Measurements from ENCODE around the gene KCNJ8.

Gene KCNJ8

GRCh38 chr12:21745258-21745657 is 29.2 kb downstream of the KCNJ8 start:
- DNase-seq (ENCODE audit: low spot score) (no peak), ATAC-seq (ENCODE audit: low read depth) (no peak)
- TF ChIP-seq, protein P1, sequence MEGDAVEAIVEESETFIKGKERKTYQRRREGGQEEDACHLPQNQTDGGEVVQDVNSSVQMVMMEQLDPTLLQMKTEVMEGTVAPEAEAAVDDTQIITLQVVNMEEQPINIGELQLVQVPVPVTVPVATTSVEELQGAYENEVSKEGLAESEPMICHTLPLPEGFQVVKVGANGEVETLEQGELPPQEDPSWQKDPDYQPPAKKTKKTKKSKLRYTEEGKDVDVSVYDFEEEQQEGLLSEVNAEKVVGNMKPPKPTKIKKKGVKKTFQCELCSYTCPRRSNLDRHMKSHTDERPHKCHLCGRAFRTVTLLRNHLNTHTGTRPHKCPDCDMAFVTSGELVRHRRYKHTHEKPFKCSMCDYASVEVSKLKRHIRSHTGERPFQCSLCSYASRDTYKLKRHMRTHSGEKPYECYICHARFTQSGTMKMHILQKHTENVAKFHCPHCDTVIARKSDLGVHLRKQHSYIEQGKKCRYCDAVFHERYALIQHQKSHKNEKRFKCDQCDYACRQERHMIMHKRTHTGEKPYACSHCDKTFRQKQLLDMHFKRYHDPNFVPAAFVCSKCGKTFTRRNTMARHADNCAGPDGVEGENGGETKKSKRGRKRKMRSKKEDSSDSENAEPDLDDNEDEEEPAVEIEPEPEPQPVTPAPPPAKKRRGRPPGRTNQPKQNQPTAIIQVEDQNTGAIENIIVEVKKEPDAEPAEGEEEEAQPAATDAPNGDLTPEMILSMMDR (IDR thresholded peaks at IDR 0.05; ENCODE audit: poor library complexity, severe bottlenecking), result no peak
- Histone ChIP-seq H3K4me3 (ENCODE audit: severe bottlenecking) (no peak overlapping the region), H3K27me3 (ENCODE audit: insufficient read depth, poor library complexity, severe bottlenecking) (no peaks in the 10 kb centered on the region), H3K4me1 (ENCODE audit: insufficient read depth, poor library complexity, severe bottlenecking) (no peaks in the 10 kb centered on the region), H3K36me3 (ENCODE audit: low read depth) (no peaks in the 10 kb centered on the region), H3K9me3 (ENCODE audit: severe bottlenecking) (no peaks in the 10 kb centered on the region), H3K27ac (ENCODE audit: poor library complexity, severe bottlenecking) (no peak overlapping the region)

DNA sequence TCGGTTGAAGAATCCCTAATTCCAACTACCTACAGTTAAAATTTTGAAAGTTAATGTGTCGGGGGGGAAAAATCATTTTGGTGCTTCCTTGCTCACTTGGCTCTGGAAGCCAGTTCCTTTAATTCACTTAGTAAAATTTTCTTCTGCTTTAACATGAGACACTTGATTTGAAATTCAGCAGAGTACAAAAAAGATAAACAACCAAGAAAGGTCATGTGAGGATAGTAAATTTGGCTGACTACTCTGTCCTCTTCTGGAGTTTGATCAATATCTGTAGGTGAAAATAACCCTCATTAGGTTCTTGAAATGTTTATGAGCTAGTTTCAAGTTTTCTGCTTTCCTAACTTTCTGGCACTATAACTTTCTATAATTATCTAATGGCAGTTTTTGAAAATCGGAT is 43.4 kb downstream of the KCNJ8 start:
- Histone ChIP-seq H3K9me3 (ENCODE audit: severe bottlenecking) (no peaks in the 10 kb centered on the region), H3K27me3 (ENCODE audit: insufficient read depth, poor library complexity, severe bottlenecking) (no peaks in the 10 kb centered on the region), H3K4me1 (ENCODE audit: insufficient read depth, poor library complexity, severe bottlenecking) (no peaks in the 10 kb centered on the region), H3K4me3 (ENCODE audit: severe bottlenecking) (no peak overlapping the region), H3K36me3 (ENCODE audit: low read depth) (no peaks in the 10 kb centered on the region), H3K27ac (ENCODE audit: poor library complexity, severe bottlenecking) (no peak overlapping the region)
- TF ChIP-seq, protein P1 (IDR thresholded peaks at IDR 0.05; ENCODE audit: poor library complexity, severe bottlenecking), result no peak
- ATAC-seq (ENCODE audit: low read depth) (no peak), DNase-seq (ENCODE audit: low spot score) (no peak)

GRCh38 chr12:21725731-21726130 is 48.8 kb downstream of the KCNJ8 start:
- ATAC-seq (ENCODE audit: low read depth), result no peak
- TF ChIP-seq, protein P1 (IDR thresholded peaks at IDR 0.05; ENCODE audit: poor library complexity, severe bottlenecking), result no peak
- DNase-seq (ENCODE audit: low spot score), result no peak

GRCh38 chr12:21718944-21719650 is 55.4 kb downstream of the KCNJ8 start:
- H3K36me3 ChIP-seq (ENCODE audit: low read depth), result no peaks in the 10 kb centered on the region
- ATAC-seq (ENCODE audit: low read depth) (no peak), DNase-seq (ENCODE audit: low spot score) (no peak)
- no peaks in the 10 kb centered on the region for H3K27me3 ChIP-seq (ENCODE audit: insufficient read depth, poor library complexity, severe bottlenecking)
- no peaks in the 10 kb centered on the region for H3K4me1 ChIP-seq (ENCODE audit: insufficient read depth, poor library complexity, severe bottlenecking)
- TF ChIP-seq, protein P1 (IDR thresholded peaks at IDR 0.05; ENCODE audit: poor library complexity, severe bottlenecking), result no peak
- no peak overlapping the region for H3K4me3 ChIP-seq (ENCODE audit: severe bottlenecking)
- H3K9me3 ChIP-seq (ENCODE audit: severe bottlenecking), result no peaks in the 10 kb centered on the region
- no peak overlapping the region for H3K27ac ChIP-seq (ENCODE audit: poor library complexity, severe bottlenecking)

More at GRCh38 chr12:21725731-21726130, 48.8 kb downstream of the KCNJ8 start:
- Histone ChIP-seq H3K27me3 (ENCODE audit: insufficient read depth, poor library complexity, severe bottlenecking) (no peaks in the 10 kb centered on the region), H3K27ac (ENCODE audit: poor library complexity, severe bottlenecking) (no peak overlapping the region), H3K4me1 (ENCODE audit: insufficient read depth, poor library complexity, severe bottlenecking) (no peaks in the 10 kb centered on the region), H3K4me3 (ENCODE audit: severe bottlenecking) (no peak overlapping the region), H3K9me3 (ENCODE audit: severe bottlenecking) (no peaks in the 10 kb centered on the region), H3K36me3 (ENCODE audit: low read depth) (no peaks in the 10 kb centered on the region)

- Histone ChIP-seq H3K4me3 (ENCODE audit: severe bottlenecking) (no peak overlapping the region), H3K27me3 (ENCODE audit: insufficient read depth, poor library complexity, severe bottlenecking) (no peaks in the 10 kb centered on the region), H3K4me1 (ENCODE audit: insufficient read depth, poor library complexity, severe bottlenecking) (no peaks in the 10 kb centered on the region), H3K27ac (ENCODE audit: poor library complexity, severe bottlenecking) (no peak overlapping the region), H3K36me3 (ENCODE audit: low read depth) (no peaks in the 10 kb centered on the region), H3K9me3 (ENCODE audit: severe bottlenecking) (no peaks in the 10 kb centered on the region)
- ATAC-seq (ENCODE audit: low read depth) (no peak), DNase-seq (ENCODE audit: low spot score) (no peak)
- TF ChIP-seq, protein P1 (IDR thresholded peaks at IDR 0.05; ENCODE audit: poor library complexity, severe bottlenecking), result no peak
Measured at GRCh38 chr12:21718403-21718802, 56.1 kb downstream of the KCNJ8 start.

Measured in RWPE2 (cell line).